Measurements from ENCODE around the gene PCSK2. TPM values are rescaled to one million over a fixed set of nuclear protein-coding genes. Genes with fewer than 3 reads are reported as not detected.

Gene PCSK2
- total RNA-seq, 1 experiment from 2014 or later, result not detected

DNA sequence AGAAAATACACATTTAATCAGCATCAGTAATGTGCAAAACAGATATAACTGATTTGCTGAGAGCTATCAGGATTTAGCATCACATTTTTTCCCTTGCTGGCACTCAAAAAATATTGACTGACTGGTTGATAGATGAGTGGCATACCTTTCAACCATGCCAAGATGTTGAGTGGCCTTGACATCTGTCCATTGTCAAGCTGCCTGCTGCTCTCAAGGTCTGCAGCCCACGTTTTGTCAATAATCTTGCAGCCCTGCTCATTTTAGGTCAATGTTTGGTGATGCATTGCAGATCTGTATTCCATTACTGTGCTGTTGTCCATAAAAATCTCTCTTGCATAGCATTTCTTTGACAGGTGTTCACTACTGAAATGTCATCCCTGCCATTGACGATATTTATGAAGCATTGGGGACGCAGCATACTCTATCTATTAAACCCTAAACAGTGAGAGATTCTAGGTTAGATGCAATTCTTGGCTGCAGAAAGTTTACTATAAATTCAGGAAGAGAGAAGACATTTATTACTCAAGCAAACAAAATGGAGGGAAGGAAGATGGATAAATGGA lies 192.7 kb downstream of the PCSK2 start:
- TF ChIP-seq, protein P1, sequence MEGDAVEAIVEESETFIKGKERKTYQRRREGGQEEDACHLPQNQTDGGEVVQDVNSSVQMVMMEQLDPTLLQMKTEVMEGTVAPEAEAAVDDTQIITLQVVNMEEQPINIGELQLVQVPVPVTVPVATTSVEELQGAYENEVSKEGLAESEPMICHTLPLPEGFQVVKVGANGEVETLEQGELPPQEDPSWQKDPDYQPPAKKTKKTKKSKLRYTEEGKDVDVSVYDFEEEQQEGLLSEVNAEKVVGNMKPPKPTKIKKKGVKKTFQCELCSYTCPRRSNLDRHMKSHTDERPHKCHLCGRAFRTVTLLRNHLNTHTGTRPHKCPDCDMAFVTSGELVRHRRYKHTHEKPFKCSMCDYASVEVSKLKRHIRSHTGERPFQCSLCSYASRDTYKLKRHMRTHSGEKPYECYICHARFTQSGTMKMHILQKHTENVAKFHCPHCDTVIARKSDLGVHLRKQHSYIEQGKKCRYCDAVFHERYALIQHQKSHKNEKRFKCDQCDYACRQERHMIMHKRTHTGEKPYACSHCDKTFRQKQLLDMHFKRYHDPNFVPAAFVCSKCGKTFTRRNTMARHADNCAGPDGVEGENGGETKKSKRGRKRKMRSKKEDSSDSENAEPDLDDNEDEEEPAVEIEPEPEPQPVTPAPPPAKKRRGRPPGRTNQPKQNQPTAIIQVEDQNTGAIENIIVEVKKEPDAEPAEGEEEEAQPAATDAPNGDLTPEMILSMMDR (IDR thresholded peaks at IDR 0.05; ENCODE audit: unreplicated experiment), result no peak
- intact Hi-C loops (cut with micrococcal nuclease; ENCODE audit: unreplicated experiment), result no loop called here
- H3K9me3 Mint-ChIP-seq (ENCODE audit: low read depth, unreplicated experiment), result no peaks in the 10 kb centered on the region
- no peak overlapping the region for H3K27ac Mint-ChIP-seq (ENCODE audit: unreplicated experiment)
- H3K4me3 Mint-ChIP-seq (ENCODE audit: low read depth, unreplicated experiment), result no peak overlapping the region
- no peaks in the 10 kb centered on the region for H3K4me1 Mint-ChIP-seq (ENCODE audit: low read depth, unreplicated experiment)
- H3K36me3 Mint-ChIP-seq (ENCODE audit: insufficient read depth, unreplicated experiment), result no peaks in the 10 kb centered on the region
- DNase-seq, result no peak
- CTCF ChIA-PET, result no interaction called here
- BruUV-seq (replicated peaks), result no TSS peak
- no peaks in the 10 kb centered on the region for H3K27me3 Mint-ChIP-seq (ENCODE audit: unreplicated experiment)

DNA sequence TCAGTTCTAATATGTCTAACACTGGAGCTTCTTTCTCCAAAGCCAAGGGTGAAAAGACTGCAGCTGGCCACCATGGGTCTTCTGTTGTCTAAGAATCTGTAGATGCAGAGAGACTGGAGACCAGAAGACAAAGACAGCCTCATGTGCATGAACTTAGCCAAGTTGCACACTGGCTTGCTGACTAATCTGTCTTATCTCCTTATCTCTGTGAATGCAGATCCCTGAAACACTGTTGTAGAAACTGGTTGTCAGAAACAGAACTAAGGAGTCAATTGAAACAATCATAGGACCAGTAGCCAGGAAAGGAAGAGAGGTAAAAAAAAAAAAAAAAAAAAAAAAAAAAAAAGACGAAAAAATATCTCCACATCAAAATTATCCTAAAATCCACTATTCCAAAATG lies 194.7 kb downstream of the PCSK2 start:
- intact Hi-C loops (cut with micrococcal nuclease; ENCODE audit: unreplicated experiment), result no loop called here
- no peak overlapping the region for H3K4me3 Mint-ChIP-seq (ENCODE audit: low read depth, unreplicated experiment)
- H3K9me3 Mint-ChIP-seq (ENCODE audit: low read depth, unreplicated experiment), result no peaks in the 10 kb centered on the region
- no TSS peak for BruUV-seq (replicated peaks)
- CTCF ChIA-PET, result no interaction called here
- no peak for DNase-seq
- no peaks in the 10 kb centered on the region for H3K27me3 Mint-ChIP-seq (ENCODE audit: unreplicated experiment)
- TF ChIP-seq, protein P1 (IDR thresholded peaks at IDR 0.05; ENCODE audit: unreplicated experiment), result no peak
- no peak overlapping the region for H3K27ac Mint-ChIP-seq (ENCODE audit: unreplicated experiment)
- H3K4me1 Mint-ChIP-seq (ENCODE audit: low read depth, unreplicated experiment), result no peaks in the 10 kb centered on the region
- no peaks in the 10 kb centered on the region for H3K36me3 Mint-ChIP-seq (ENCODE audit: insufficient read depth, unreplicated experiment)

DNA sequence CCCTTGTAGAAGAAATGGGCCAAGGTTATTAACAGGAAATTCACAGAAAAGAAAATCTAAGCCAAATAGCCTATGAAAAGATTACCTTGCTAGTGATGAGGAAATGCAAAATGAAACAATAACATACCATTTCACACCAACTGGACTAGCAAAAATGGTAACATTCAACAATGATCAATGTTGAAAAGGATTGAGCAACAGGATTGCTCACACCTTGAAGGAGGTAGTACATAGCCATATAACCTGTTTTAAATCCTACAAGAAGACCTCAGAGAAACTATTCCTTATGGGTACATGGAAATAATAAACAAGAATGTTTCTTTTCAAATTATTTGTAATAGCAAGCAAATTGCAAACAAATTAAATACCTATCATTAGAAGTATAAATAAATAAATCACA lies 196.9 kb downstream of the PCSK2 start:
- H3K4me3 Mint-ChIP-seq (ENCODE audit: low read depth, unreplicated experiment), result no peak overlapping the region
- H3K27me3 Mint-ChIP-seq (ENCODE audit: unreplicated experiment), result no peaks in the 10 kb centered on the region
- intact Hi-C loops (cut with micrococcal nuclease; ENCODE audit: unreplicated experiment), result no loop called here
- no TSS peak for BruUV-seq (replicated peaks)
- H3K36me3 Mint-ChIP-seq (ENCODE audit: insufficient read depth, unreplicated experiment), result no peaks in the 10 kb centered on the region
- no peaks in the 10 kb centered on the region for H3K9me3 Mint-ChIP-seq (ENCODE audit: low read depth, unreplicated experiment)
- DNase-seq, result no peak
- TF ChIP-seq, protein P1 (IDR thresholded peaks at IDR 0.05; ENCODE audit: unreplicated experiment), result no peak
- H3K4me1 Mint-ChIP-seq (ENCODE audit: low read depth, unreplicated experiment), result no peaks in the 10 kb centered on the region
- CTCF ChIA-PET, result no interaction called here
- H3K27ac Mint-ChIP-seq (ENCODE audit: unreplicated experiment), result no peak overlapping the region

DNA sequence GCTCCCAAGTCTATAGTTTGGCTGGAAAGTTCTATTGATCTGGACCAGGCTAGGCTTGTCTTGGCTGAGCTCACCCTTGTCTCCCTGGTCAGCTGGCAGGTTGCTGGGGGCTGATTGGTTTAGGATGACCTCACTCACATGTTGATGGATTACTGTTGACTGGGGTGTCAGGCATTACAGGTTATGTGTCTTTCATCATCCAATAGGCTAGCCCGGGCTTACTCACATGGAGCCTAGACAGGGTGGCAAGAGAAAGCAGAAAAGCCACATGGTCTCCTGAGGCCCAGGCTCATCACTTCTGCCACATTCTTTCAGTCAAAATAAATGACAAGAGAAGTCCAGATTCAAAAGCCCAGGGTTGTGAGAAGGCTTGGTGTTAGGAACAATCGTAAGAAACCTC lies 200.8 kb downstream of the PCSK2 start:
- Mint-ChIP-seq H3K9me3 (ENCODE audit: low read depth, unreplicated experiment) (no peaks in the 10 kb centered on the region), H3K27me3 (ENCODE audit: unreplicated experiment) (peaks cover under 1% of the 10 kb centered on the region), H3K4me3 (ENCODE audit: low read depth, unreplicated experiment) (no peak overlapping the region), H3K36me3 (ENCODE audit: insufficient read depth, unreplicated experiment) (no peaks in the 10 kb centered on the region), H3K27ac (ENCODE audit: unreplicated experiment) (no peak overlapping the region), H3K4me1 (ENCODE audit: low read depth, unreplicated experiment) (no peaks in the 10 kb centered on the region)
- no TSS peak for BruUV-seq (replicated peaks)
- intact Hi-C loops (cut with micrococcal nuclease; ENCODE audit: unreplicated experiment), result no loop called here
- TF ChIP-seq, protein P1 (IDR thresholded peaks at IDR 0.05; ENCODE audit: unreplicated experiment), result no peak
- CTCF ChIA-PET, result no interaction called here
- no peak for DNase-seq
